H9 (cell line): ENCODE results near the gene EPB41L2. TPM values are rescaled to one million over a fixed set of nuclear protein-coding genes. Genes with fewer than 3 reads are reported as not detected.
A peak's percentile ranks its signal among the peaks of the same experiment; 100 is the strongest.

Experiments
- DNase-seq: peaks from one replicate; pipeline ENCODE4 v3.0.0-alpha.2; 2017
- H2AFZ ChIP-seq: one replicate; pipeline ENCODE4 v1.6.1; 2013; ENCODE audit warnings: mild to moderate bottlenecking, low read length, control low read depth, moderate library complexity
- H2AK5ac ChIP-seq: 2 replicates; pipeline ENCODE4 v1.6.1; 2013; ENCODE audit warnings: low read length, control low read depth, mixed read lengths; ENCODE audit not compliant: insufficient read length
- H2BK120ac ChIP-seq: one replicate; pipeline ENCODE4 v1.6.1; 2013; ENCODE audit warnings: low read depth, mild to moderate bottlenecking, low read length, control low read depth, inconsistent platforms; ENCODE audit not compliant: poor library complexity, severe bottlenecking
- H2BK12ac ChIP-seq: 2 replicates; pipeline ENCODE4 v1.6.1; 2013; ENCODE audit warnings: low read length, control low read depth, mixed read lengths, low read depth; ENCODE audit not compliant: insufficient read length
- H2BK15ac ChIP-seq: 2 replicates; pipeline ENCODE4 v1.6.1; 2013; ENCODE audit warnings: low read depth, low read length, control low read depth
- H2BK20ac ChIP-seq: one replicate; pipeline ENCODE4 v1.6.1; 2013; ENCODE audit warnings: low read depth, mild to moderate bottlenecking, low read length, control low read depth, inconsistent platforms; ENCODE audit not compliant: poor library complexity, severe bottlenecking
- H2BK5ac ChIP-seq: 2 replicates; pipeline ENCODE4 v1.6.1; 2013; ENCODE audit warnings: low read length, control low read depth, mixed read lengths; ENCODE audit not compliant: insufficient read length
- H3K14ac ChIP-seq: 2 replicates; pipeline ENCODE4 v1.6.1; 2013; ENCODE audit warnings: low read length, control low read depth; ENCODE audit not compliant: insufficient read depth
- H3K18ac ChIP-seq: 2 replicates; pipeline ENCODE4 v1.6.1; 2013; ENCODE audit warnings: low read depth, mild to moderate bottlenecking, mixed read lengths, low read length, control low read depth; ENCODE audit not compliant: insufficient read length
- H3K23ac ChIP-seq: 2 replicates; pipeline ENCODE4 v1.6.1; 2013; ENCODE audit warnings: low read length, control low read depth, mixed read lengths, low read depth; ENCODE audit not compliant: insufficient read length
- H3K23me2 ChIP-seq: 2 replicates; pipeline ENCODE4 v1.6.1; 2013; ENCODE audit warnings: low read depth, mild to moderate bottlenecking, mixed read lengths, low read length, control low read depth; ENCODE audit not compliant: insufficient read length, poor library complexity, severe bottlenecking
- H3K27ac ChIP-seq: 2 replicates; pipeline ENCODE4 v1.5.1; 2013; ENCODE audit warnings: low read length, control low read depth, mixed read lengths, low read depth; ENCODE audit not compliant: insufficient read length
- H3K27me3 ChIP-seq: 2 replicates; pipeline ENCODE4 v1.6.1; 2013; ENCODE audit warnings: low read length, control low read depth, inconsistent platforms; ENCODE audit not compliant: insufficient read depth
- H3K4ac ChIP-seq: 2 replicates; pipeline ENCODE4 v1.6.1; 2013; ENCODE audit warnings: low read depth, mild to moderate bottlenecking, control low read depth, inconsistent platforms, low read length, moderate library complexity
- H3K4me1 ChIP-seq: 2 replicates; pipeline ENCODE4 v1.6.1; 2013; ENCODE audit warnings: low read length, control low read depth, inconsistent platforms; ENCODE audit not compliant: insufficient read depth
- H3K4me2 ChIP-seq: 2 replicates; pipeline ENCODE4 v1.6.1; 2013; ENCODE audit warnings: low read length, control low read depth, mixed read lengths; ENCODE audit not compliant: insufficient read length, insufficient read depth
- H3K56ac ChIP-seq: 2 replicates; pipeline ENCODE4 v1.6.1; 2013; ENCODE audit warnings: low read depth, mild to moderate bottlenecking, mixed read lengths, low read length, control low read depth; ENCODE audit not compliant: insufficient read length
- H3K79me1 ChIP-seq: 2 replicates; pipeline ENCODE4 v1.6.1; 2013; ENCODE audit warnings: low read depth, mild to moderate bottlenecking, moderate library complexity, low read length, control low read depth, inconsistent platforms; ENCODE audit not compliant: insufficient read depth, poor library complexity, severe bottlenecking
- H3K79me2 ChIP-seq: 2 replicates; pipeline ENCODE4 v1.6.1; 2013; ENCODE audit warnings: low read length, control low read depth, inconsistent platforms; ENCODE audit not compliant: insufficient read depth
- H3K9ac ChIP-seq: 2 replicates; pipeline ENCODE4 v1.6.1; 2013; ENCODE audit warnings: low read length, control low read depth, mixed read lengths; ENCODE audit not compliant: insufficient read length; ENCODE audit errors: extremely low read depth
- H3K9me3 ChIP-seq: one replicate; pipeline ENCODE4 v1.6.1; 2013; ENCODE audit warnings: low read depth, low read length, inconsistent platforms; ENCODE audit not compliant: control insufficient read depth
- H3T11ph ChIP-seq: one replicate; pipeline ENCODE4 v1.6.1; 2013; ENCODE audit warnings: mild to moderate bottlenecking, low read length, control low read depth, inconsistent platforms
- H4K20me1 ChIP-seq: one replicate; pipeline ENCODE4 v1.6.1; 2013; ENCODE audit not compliant: control insufficient read depth, insufficient read length, insufficient read depth
- H4K5ac ChIP-seq: 2 replicates; pipeline ENCODE4 v1.6.1; 2013; ENCODE audit warnings: low read depth, mild to moderate bottlenecking, mixed read lengths, low read length, control low read depth; ENCODE audit not compliant: insufficient read length
- H4K8ac ChIP-seq: replicated peaks from 2 replicates; pipeline ENCODE4 v1.6.1; 2013; ENCODE audit warnings: low read length, control low read depth, mixed read lengths, low read depth; ENCODE audit not compliant: insufficient read length
- H4K91ac ChIP-seq: 2 replicates; pipeline ENCODE4 v1.6.1; 2013; ENCODE audit warnings: low read depth, mild to moderate bottlenecking, moderate library complexity, mixed read lengths, low read length, control low read depth; ENCODE audit not compliant: insufficient read length
- H3K27ac Mint-ChIP-seq, 3 experiments: 2 replicates in 2 of 3; 3 replicates in 1 of 3; pipeline ENCODE4 v1.8.0; 2020 to 2021; ENCODE audit warnings: mixed read lengths in 3 of 3, mild to moderate bottlenecking in 1 of 3, moderate library complexity in 1 of 3
- H3K27me3 Mint-ChIP-seq: 2 replicates; pipeline ENCODE4 v1.8.0; 2021; ENCODE audit warnings: low read depth, mild to moderate bottlenecking, moderate library complexity, mixed read lengths
- H3K36me3 Mint-ChIP-seq, 3 experiments: 2 replicates in 2 of 3; 3 replicates in 1 of 3; pipeline ENCODE4 v1.8.0; 2020 to 2021; ENCODE audit warnings: low read depth in 3 of 3, mixed read lengths in 3 of 3; ENCODE audit not compliant: insufficient read depth in 1 of 3
- H3K4me1 Mint-ChIP-seq, 2 experiments: 2 replicates each; pipeline ENCODE4 v1.8.0; 2020; ENCODE audit warnings: mixed read lengths in 2 of 2
- H3K4me3 Mint-ChIP-seq, 2 experiments: 2 replicates in 1 of 2; 3 replicates in 1 of 2; pipeline ENCODE4 v1.8.0; 2020 to 2021; ENCODE audit warnings: mild to moderate bottlenecking in 2 of 2, mixed read lengths in 2 of 2, moderate library complexity in 1 of 2
- H3K9me3 Mint-ChIP-seq, 2 experiments: 2 replicates in 1 of 2; 3 replicates in 1 of 2; pipeline ENCODE4 v1.8.0; 2020; ENCODE audit warnings: mild to moderate bottlenecking in 2 of 2, mixed read lengths in 2 of 2, moderate library complexity in 1 of 2
- CTCF ChIP-seq: fragments of 200-600 bp; sonication (generic); conservative IDR thresholded peaks from 3 replicates; pipeline ENCODE4 v1.8.0; 2021; ENCODE audit warnings: antibody characterized with exemption, mild to moderate bottlenecking
- WGBS: extraction: QIAGEN DNeasy Blood & Tissue Kit; methylation state at CpG from one replicate; pipeline ENCODE4 v1.1.7; 2013; ENCODE audit warnings: missing lambda C conversion rate, low lambda C conversion rate, mixed read lengths; ENCODE audit not compliant: insufficient read length; ENCODE audit errors: extremely low coverage; 5-methylcytosine and 5-hydroxymethylcytosine counted together
- total RNA-seq: library from RNA; stranded (reverse); gene quantifications from 2 replicates; pipeline ENCODE4 v1.2.1, GENCODE V29; 2021

The EPB41L2 gene
- total RNA-seq, 1 experiment from 2014 or later: 90.2 TPM

GRCh38 chr6:131067521-131067920 lies 4.5 kb upstream of the EPB41L2 start:
- Histone ChIP-seq H3K9me3 (no peaks in the 10 kb centered on the region), H4K8ac (no peak overlapping the region), H2BK15ac (no peak overlapping the region), H3K4me1 (no peaks in the 10 kb centered on the region), H3K27me3 (no peaks in the 10 kb centered on the region), H4K91ac (no peak overlapping the region), H3K23me2 (peaks cover 3% of the 10 kb centered on the region), H3K27ac (no peak overlapping the region), H4K5ac (no peak overlapping the region), H3K79me2 (no peaks in the 10 kb centered on the region), H2AK5ac (no peak overlapping the region), H3K23ac (no peak overlapping the region), H3K56ac (peak overlapping the region; percentile 46), H3K14ac (no peak overlapping the region), H3K4ac (no peak overlapping the region), H2BK12ac (no peak overlapping the region), H3T11ph (no peak overlapping the region), H4K20me1 (no peaks in the 10 kb centered on the region), H2AFZ (no peak overlapping the region), H3K18ac (no peak overlapping the region), H3K4me2 (no peak overlapping the region), H2BK120ac (no peak overlapping the region), H3K79me1 (no peaks in the 10 kb centered on the region), H2BK20ac (no peak overlapping the region), H3K9ac (no peak overlapping the region), H2BK5ac (no peak overlapping the region)
- H3K27ac Mint-ChIP-seq: no peak overlapping the region
- no peaks in the 10 kb centered on the region; a peak in 1 of 5 replicates for H3K9me3 Mint-ChIP-seq
- H3K4me3 Mint-ChIP-seq: no peak overlapping the region
- no CpG with 5 or more reads among the region's 6 CpGs for whole genome bisulfite sequencing
- TF ChIP-seq CTCF: no peak
- no peaks in the 10 kb centered on the region for H3K36me3 Mint-ChIP-seq
- no peak for DNase-seq
- peaks cover 18% of the 10 kb centered on the region for H3K27me3 Mint-ChIP-seq
- peaks cover 7 to 8% of the 10 kb centered on the region in 2 experiments; a peak in 3 of 4 replicates for H3K4me1 Mint-ChIP-seq
